C4-2B (cell line): ENCODE measurements around the gene GPA33.
A peak's percentile ranks its signal among the peaks of the same experiment; 100 is the strongest.

Experiments
- H3K27ac ChIP-seq: fragments of 450-650 bp; 2 replicates; pipeline ENCODE4 v1.5.1; 2017
- CTCF ChIP-seq: fragments of 450-650 bp; conservative IDR thresholded peaks from 2 replicates; pipeline ENCODE4 v1.5.1; 2017; ENCODE audit warnings: mild to moderate bottlenecking
- ZFX ChIP-seq: fragments of 450-650 bp; IDR thresholded peaks from 2 replicates; pipeline ENCODE4 v1.6.1; 2017

Gene GPA33

GRCh38 chr1:167077128-167077867 is 12.9 kb downstream of the GPA33 start:
- no peak for TF ChIP-seq ZFX
- TF ChIP-seq CTCF = no peak
- H3K27ac ChIP-seq = no peak overlapping the region

- TF ChIP-seq ZFX = no peak
These were observed 14.0 kb downstream of the GPA33 start for GRCh38 chr1:167076136-167076710.

GRCh38 chr1:167071286-167071685 is 18.9 kb downstream of the GPA33 start:
- H3K27ac ChIP-seq = no peak overlapping the region
- TF ChIP-seq ZFX (no peak), CTCF (no peak)

More at GRCh38 chr1:167076136-167076710, 14.0 kb downstream of the GPA33 start:
- H3K27ac ChIP-seq = no peak overlapping the region

- no peak overlapping the region for H3K27ac ChIP-seq
- no peak for TF ChIP-seq CTCF
- no peak for TF ChIP-seq ZFX
These were observed 21.4 kb downstream of the GPA33 start for GRCh38 chr1:167068761-167069160.

GRCh38 chr1:167067904-167068303 is 22.3 kb downstream of the GPA33 start:
- TF ChIP-seq ZFX = no peak
- no peak for TF ChIP-seq CTCF
- H3K27ac ChIP-seq = no peak overlapping the region

GRCh38 chr1:167066333-167067122 is 23.6 kb downstream of the GPA33 start:
- no peak overlapping the region; the same call in 1 of the 2 replicates for H3K27ac ChIP-seq
- TF ChIP-seq ZFX = no peak
- peak; percentile 98 for TF ChIP-seq CTCF

GRCh38 chr1:167065471-167065870 is 24.7 kb downstream of the GPA33 start:
- TF ChIP-seq CTCF (no peak), ZFX (no peak)
- no peak overlapping the region for H3K27ac ChIP-seq
